Measurements from ENCODE around the gene PTPN20. TPM values are rescaled to one million over a fixed set of nuclear protein-coding genes. Genes with fewer than 3 reads are reported as not detected.
"Not testable (repeated sequence)": the region's sequence is repeated elsewhere in the genome, so short reads cannot be mapped to it uniquely, and the experiment has no call there.

PTPN20 gene, protein sequence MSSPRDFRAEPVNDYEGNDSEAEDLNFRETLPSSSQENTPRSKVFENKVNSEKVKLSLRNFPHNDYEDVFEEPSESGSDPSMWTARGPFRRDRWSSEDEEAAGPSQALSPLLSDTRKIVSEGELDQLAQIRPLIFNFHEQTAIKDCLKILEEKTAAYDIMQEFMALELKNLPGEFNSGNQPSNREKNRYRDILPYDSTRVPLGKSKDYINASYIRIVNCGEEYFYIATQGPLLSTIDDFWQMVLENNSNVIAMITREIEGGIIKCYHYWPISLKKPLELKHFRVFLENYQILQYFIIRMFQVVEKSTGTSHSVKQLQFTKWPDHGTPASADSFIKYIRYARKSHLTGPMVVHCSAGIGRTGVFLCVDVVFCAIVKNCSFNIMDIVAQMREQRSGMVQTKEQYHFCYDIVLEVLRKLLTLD
- not detected in 2 replicates for total RNA-seq (2014; rRNA removed; shearing (Covaris generic))
- 0.02 TPM in 1 of 2 replicates, not detected in the other for polyA plus RNA-seq (2015; cell fraction: cytosol; rRNA removed)
- polyA plus RNA-seq (2015; cell fraction: nucleus; rRNA removed), result 0.20 and 0.23 TPM in 2 replicates

DNA sequence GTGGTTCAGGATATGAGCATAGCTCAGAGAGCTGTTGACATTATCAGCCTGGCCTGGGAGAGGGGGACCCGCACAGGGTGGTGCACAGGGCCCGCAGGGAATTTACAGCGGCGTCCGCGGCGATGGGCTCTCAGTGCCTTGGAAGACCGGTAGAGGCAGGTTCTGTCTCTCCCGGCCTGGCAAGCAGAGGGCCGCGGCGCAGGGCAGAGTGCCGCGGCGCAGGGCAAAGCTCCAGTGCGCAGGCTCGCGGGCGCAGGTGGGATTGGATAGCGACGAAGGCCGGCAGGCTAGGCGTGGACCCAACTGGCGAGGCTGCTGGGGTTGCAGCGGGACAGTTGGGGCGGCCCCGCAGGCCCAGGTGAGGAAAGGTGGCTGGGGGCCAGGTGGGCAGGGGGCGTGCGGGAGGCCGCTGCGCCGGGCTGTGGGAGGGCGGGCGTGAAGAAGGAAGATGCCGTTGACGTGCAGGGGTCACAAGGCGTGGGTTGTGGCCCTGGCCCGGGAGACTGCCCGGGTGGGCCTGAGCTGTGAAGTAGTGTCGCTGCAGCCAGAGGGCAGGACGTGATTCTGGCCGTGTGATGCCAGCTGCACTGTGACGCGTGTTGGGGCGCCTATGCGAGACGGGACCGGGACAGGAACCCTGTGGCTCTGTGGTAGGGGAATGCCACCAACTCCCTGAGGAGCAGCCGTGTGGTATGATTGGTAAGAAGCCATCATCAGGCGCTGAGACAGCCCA, at the start of gene PTPN20:
TSS of gene PTPN20 (plus strand) at position 285 of the 733 bp plus-strand sequence. CDS start 21,072 bp downstream, outside the sequence.
- not testable (repeated sequence) for DNase-seq (ENCODE audit: low read depth)

DNA sequence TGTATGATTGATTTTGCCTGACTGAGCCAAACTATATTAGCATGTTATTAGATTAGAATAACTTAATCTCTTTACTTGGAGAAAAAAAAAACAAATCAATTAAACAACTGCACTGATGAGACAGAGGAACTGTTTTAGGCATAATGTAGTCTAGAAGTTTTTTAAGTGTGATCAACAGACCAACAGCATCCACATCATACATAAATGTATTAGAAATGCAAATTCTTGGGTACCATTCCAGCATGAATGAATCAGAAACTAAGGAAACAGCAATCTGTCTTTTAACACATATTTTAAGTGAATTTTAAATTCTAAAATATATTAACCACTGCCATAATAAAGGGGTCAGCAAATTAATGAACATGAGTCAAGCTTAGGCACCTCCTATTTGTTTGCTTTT, 41.5 kb upstream of the PTPN20 start:
- DNase-seq (ENCODE audit: low read depth), result not testable (repeated sequence)

DNA sequence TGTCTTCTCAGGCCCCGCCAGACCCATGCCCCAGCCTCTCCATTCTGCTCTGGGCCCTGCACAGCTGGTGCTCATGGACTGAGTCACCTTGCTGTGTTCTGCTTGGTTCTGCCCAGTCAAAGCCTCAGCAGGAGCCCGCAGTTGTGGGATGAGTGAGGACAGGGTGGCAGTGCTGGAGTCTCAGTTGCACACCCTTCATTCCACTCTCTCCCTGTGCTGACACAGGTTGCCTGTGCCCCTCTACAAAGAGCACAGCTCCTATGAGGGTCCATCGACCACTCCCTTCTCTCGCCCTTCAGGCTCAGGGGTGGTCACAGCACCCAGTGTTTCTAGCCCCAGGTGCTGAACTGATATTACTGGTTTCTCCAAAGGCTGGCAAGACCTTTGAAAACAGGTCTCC, 39.6 kb upstream of the PTPN20 start:
- not testable (repeated sequence) for DNase-seq (ENCODE audit: low read depth)

DNA sequence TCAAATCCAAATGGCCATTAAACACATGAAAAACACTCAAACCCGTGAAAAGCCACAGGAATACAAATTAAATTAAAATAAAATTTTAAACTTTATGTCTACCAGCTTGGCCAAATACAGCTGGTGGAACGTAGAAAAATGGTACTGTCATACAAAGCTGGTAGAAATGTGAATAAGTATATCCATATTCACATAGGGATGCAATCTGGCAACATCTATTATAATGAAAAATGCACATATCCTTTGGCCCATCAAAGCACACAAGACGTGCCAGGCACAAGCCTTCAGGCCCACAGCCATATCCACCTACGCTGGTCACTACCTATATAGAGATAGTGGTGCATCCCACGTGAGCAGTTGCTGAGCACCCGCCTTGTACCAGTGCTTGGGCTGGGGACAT, 35.9 kb upstream of the PTPN20 start:
- not testable (repeated sequence) for DNase-seq (ENCODE audit: low read depth)

DNA sequence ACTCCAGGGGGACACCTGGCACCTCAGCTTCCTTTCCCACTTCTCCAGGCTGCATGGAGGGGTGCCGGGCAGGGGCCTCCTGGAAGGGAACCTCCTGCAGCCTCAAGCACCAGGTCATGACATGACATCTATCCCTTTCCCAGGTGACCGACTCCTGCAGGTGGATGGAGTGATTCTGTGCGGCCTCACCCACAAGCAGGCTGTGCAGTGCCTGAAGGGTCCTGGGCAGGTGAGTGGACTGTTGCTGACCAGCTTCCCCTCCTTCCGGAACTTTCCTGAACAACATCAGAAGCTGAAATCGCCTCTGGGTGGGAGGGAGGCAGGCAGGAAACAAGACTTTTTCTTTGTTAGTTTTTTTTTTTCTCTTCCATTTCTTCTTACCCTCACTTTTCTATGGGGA, 34.5 kb upstream of the PTPN20 start:
- not testable (repeated sequence) for DNase-seq (ENCODE audit: low read depth)

DNA sequence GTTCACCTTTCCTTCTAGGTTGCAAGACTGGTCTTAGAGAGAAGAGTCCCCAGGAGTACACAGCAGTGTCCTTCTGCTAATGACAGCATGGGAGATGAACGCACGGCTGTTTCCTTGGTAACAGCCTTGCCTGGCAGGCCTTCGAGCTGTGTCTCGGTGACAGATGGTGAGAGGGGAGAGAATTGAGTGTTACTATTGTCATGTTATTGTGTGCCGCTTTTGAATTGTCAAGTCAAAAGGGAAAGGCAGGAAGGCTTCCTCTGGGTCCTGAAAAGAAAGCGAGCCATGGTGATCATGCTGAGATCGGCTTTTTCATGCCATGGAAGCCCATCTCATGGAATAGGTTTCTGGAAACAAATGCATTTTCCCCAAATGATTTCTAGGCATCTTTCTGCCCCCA, 32.5 kb upstream of the PTPN20 start:
- not testable (repeated sequence) for DNase-seq (ENCODE audit: low read depth)

DNA sequence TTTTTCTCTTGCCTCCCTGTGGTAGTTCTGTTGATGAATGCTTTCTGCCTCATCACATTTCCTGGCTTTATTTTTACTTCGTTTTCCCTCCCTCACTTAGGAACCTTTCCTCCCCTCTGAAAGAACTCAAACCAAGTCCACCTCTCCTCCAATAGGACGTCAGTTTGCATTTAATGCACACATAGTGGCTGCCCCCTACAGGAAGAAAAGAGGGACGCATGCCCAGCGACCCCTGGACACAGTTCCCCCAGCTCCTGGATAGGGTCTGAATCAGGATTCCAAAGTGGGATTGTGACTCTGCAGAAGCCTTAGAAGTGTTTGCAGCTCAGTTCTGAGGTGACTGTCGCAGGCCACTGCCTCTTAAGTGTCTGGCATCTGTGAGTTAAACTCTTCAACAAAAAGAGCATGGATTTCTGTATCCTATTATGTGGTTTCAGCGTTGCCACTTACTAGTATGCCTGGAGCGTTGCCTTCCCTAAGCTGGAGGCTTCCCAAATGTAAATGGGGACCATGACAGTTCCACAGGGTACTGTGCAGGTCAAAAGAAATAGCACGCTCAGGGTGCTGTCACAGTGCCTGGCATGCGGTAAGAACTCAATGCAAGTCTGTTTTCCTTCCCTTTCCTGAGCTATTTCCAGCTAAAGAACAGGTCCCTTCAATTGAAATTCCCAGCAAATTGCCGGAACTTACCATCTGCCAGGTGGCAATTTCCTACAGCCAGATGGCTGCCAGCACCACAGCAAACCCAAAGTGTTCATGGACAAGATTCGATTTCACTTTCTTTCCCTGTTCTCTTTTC, 20.2 kb upstream of the PTPN20 start:
- not testable (repeated sequence) for DNase-seq (ENCODE audit: low read depth)

DNA sequence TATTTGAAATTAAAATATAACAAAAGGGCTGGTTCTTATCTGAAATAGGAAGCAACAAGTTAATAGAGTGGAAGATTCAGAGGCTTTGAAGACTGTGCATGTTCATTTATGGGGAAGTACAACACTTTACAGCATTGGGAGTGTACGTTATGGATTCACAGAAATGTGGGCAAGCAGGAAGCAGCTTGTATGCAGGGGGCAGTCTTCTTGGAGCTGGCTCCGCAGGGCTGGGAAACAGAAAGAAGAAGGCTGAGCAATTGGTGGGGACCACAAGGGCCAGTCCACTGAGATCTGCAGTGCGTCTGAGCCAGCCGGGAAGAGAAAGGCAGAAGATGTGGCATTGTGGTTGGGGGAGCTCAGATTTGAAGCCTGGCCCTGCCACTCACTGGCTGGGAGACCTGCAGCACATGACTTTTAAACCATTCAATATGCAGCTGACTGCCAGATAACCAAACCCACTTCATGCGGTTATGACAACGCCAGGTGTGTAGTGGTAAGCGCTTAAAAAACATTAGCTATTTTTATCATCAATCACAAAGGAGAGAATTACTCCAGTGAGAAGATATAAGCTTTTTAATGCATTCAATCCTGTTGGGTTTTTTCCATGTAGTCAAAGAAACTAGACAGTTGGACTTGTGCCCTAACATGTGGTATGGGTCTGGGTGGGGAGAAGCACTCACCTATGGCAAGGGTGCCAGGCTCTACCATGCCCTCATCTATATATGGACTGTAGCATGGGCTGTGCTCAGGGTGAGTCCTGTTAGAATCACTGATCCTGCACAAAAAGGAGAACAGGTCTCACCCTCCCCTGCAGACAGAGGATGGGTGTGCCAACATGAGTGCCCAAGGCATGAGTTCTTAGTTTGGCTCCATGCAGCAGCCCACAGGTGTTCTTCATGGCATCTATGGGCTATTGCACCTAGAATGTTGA, 14.2 kb upstream of the PTPN20 start:
- not testable (repeated sequence) for DNase-seq (ENCODE audit: low read depth)

DNA sequence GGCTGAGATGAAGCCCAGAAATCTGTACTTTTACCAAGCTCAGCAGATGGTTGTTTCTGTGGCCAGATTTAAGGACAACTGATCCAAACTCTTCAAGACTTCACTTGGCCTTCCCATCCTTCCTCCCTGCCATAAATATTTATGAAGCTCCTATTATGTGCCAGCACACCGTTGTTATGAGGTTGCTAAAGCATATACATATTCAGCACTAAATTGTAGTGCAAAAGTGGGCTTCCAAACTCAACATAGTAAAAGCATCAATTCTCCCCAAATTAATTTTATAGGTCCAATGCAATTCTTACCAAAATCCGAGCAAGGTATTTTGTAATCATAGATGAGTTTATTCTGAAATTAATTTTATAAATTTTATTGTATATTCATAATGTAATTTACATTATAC, 10.0 kb upstream of the PTPN20 start:
- not testable (repeated sequence) for DNase-seq (ENCODE audit: low read depth)

DNA sequence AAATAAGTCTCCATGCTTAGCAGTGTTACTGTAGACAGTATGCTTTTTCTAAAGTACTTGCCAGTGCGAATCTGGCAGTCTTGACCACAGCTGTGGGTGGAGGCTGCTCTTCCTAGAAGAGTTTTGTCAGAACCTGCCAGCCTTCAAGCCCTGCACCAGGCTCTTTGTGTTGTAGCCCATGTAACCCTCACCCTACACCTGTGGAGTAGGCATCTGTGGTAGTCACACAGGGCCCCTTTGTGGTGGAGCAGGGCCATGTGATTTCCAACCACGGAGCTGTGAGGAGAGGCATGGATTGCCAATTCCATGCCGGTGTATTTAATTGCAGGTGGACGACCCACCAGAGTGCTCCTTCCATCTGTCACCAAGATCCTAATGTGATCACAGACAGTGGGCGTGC, 7.4 kb upstream of the PTPN20 start:
- not testable (repeated sequence) for DNase-seq (ENCODE audit: low read depth)

DNA sequence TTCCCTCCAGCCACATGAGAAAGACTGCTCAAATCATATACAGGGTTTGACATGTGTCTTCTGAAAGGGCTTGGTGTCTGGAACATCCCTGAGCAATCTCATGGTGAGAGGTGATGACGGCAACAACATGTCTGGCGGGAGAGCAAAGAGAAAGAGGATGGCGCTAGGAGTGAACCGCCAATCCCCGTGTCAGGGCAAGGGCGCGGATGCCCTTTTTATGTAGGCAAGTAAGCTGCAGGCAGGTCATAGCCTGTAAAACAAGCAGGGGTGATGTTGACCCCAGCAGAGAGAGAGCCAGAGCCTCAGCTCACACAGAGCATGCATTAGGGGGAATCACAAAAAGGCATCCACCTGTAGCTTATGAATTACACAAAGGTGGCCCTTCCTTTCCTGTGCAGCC, 4.9 kb upstream of the PTPN20 start:
- not testable (repeated sequence) for DNase-seq (ENCODE audit: low read depth)

DNA sequence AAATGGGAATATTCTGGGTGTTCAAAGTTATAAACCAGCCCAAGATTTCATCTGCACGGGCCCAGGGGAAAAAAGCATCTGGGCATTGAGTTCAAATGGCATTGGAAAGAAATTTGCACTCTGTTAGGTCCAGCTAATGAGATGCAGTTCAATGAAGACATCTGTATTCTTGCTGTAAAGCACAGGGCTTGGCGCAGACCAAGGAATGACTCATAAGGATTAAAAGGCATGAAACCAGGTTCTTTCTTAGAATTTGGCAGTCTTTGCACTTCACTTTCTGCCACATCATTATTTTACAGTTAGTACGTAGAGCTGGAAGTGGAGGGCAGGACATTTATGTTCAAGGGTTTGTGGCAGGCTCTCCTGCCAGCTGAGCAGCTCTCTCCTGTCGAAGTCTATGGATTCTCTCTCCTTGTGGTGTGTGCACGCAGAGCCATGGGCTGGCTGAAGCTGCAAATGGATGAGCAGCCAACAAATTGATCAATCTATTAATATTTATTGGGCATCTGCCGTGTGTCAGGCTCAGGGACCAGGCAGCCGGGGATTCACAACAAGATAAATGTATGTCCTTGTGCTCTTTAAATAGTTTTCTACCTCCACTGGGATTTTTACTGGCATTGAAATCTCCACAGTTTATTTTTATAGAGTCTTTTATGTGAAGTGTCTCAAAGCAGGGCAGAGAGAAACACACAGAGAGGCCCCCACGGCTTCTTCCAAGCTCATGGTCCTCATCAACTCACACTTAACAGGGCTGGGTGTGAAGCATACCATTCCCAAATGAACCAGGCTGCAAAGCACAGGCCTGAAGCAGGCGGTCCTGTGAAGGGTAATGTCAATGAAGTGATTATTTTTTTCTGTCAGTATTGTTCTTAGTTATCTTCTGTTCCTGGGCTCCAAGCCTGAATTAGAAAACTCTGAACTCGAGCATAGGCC, 3.8 kb upstream of the PTPN20 start:
- DNase-seq (ENCODE audit: low read depth), result not testable (repeated sequence)

DNA sequence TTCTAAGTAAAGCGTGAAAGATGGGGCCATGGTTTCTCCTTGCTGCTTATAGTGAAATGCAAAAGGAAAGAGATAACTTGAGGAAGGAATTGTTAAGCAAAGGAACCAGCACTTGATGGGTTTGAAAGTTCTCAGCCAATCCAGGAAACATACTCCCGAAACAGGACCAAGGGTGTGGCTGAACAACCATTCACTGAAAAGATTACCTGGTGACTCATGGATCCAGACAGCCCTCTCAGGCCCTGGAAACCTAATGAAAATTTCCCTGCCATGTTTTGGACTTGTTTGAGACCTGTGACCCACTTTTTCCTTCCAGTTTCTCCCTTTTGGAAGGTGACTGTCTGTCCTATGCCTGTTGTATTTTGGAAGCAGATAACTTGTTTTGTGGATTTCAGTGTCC, 11.3 kb downstream of the PTPN20 start:
- DNase-seq (ENCODE audit: low read depth), result not testable (repeated sequence)

DNA sequence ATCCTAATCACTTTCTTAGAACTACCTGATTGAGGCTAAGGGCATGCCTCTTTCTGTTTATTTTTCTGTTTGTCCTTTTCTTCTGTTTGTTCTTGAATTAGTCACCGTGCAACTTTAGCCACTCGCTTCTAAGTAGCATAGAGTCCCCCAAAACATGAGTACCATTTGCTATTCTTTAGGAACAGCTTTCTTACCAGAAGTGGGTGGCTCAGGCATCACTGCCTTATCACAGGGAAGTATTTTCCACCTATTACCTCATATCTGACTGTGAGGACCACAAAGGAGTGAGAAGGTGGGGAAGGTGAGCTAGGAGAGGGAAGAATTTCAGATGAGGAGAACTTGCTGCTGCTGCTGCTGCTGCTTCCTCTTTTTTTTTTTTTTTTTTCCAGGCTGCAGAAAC, 13.9 kb downstream of the PTPN20 start:
- DNase-seq (ENCODE audit: low read depth), result not testable (repeated sequence)

DNA sequence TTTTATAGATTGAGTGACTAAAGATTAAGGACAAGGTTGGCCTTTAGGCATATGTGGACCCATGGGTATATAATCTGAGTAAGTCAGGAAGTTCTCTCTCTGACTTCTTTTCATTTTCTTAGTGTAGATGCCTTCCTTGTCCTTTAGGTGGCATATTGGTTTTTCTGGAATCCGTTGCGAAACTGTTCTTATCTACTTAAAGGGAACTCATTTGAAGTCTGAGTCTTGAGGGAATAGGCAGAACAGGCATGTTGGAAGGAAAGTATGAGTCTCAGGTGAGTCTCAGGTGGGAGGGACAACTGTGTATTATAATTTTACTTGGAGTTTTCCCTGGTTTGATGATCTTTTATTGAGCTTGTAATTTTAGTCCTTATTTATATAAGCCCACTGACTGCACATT, 14.6 kb downstream of the PTPN20 start:
- DNase-seq (ENCODE audit: low read depth), result not testable (repeated sequence)

DNA sequence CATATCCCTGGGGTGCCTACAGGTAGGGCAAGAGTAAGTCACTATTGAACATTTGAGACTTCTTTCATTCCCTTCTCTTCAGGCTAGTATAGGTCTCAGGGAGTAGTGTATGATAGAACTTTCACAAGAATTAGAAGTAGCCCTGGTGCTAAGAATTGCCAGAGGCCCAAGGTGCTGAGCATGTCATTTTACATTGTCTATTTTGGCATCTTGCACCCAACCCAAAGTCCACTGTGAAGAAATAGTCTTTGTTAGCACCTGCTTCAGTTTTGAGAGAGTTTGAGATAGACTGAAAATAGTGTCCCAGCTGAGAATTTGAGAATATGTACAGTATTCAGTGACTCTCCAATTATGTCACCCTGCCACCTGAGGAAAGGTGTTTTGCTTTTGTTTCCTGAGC, 17.6 kb downstream of the PTPN20 start:
- DNase-seq (ENCODE audit: low read depth), result not testable (repeated sequence)

DNA sequence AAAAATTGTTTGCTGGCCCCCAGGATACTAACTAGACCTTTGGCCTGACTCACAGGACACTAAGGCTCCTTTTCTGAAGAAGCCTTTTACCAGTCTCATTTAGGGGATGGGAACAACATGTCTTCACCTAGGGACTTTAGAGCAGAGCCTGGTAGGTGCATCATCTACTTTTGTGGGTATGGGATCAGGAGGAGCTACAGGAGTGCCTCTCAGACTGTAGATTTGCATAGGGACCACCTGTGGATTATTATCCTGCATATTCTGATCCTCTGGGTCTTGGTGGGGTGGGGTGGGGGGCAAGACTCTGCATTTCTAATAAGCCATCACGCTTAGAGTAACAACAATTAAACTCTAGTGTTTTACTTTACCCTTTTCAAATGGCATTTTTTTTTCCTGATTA, 21.2 kb downstream of the PTPN20 start:
- not testable (repeated sequence) for DNase-seq (ENCODE audit: low read depth)

DNA sequence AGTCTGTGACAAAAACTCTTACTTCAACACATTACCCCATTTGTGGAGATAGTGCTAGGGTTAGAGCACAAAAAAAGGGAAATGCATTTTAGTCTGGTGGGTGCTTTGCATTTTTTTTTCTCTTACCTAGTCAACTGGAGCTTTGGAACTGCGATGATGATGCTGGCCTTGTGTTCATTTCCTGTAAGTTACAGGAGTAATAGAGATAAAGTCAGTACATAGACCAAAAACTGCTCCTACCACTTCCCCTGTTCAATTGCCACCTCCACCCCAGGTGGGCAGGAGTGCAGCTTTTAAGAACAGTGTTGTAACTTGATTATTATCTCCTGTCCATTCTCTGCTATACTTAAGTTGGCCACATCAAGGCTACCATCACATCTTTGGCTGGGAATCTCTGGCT, 29.9 kb downstream of the PTPN20 start:
- DNase-seq (ENCODE audit: low read depth), result not testable (repeated sequence)
